Endothelial cell (in vitro differentiated cells): ENCODE data around the gene SEPTIN8. TPM values are rescaled to one million over a fixed set of nuclear protein-coding genes. Genes with fewer than 3 reads are reported as not detected.
A peak's percentile ranks its signal among the peaks of the same experiment; 100 is the strongest.

Source experiments
- DNase-seq: peaks from one replicate; pipeline ENCODE4 v3.0.0; 2021; ENCODE audit warnings: low spot score
- H3K27ac Mint-ChIP-seq: one replicate; pipeline ENCODE4 v1.8.0; 2021; ENCODE audit warnings: mixed read lengths, inconsistent platforms; ENCODE audit not compliant: unreplicated experiment
- H3K27me3 Mint-ChIP-seq: one replicate; pipeline ENCODE4 v1.8.0; 2021; ENCODE audit warnings: mild to moderate bottlenecking, moderate library complexity, mixed read lengths, inconsistent platforms; ENCODE audit not compliant: unreplicated experiment
- H3K36me3 Mint-ChIP-seq: one replicate; pipeline ENCODE4 v1.8.0; 2021; ENCODE audit warnings: mild to moderate bottlenecking, low read depth, mixed read lengths, inconsistent platforms; ENCODE audit not compliant: unreplicated experiment
- H3K4me1 Mint-ChIP-seq: one replicate; pipeline ENCODE4 v1.8.0; 2021; ENCODE audit warnings: mild to moderate bottlenecking, mixed read lengths, inconsistent platforms; ENCODE audit not compliant: unreplicated experiment
- H3K4me3 Mint-ChIP-seq: one replicate; pipeline ENCODE4 v1.8.0; 2021; ENCODE audit warnings: mild to moderate bottlenecking, mixed read lengths, inconsistent platforms; ENCODE audit not compliant: unreplicated experiment
- H3K9me3 Mint-ChIP-seq: one replicate; pipeline ENCODE4 v1.8.0; 2021; ENCODE audit warnings: mixed read lengths, inconsistent platforms; ENCODE audit not compliant: unreplicated experiment
- CTCF ChIP-seq: fragments of 200-600 bp; sonication (generic); IDR thresholded peaks from one replicate; pipeline ENCODE4 v1.5.0; 2021; ENCODE audit warnings: antibody characterized with exemption; ENCODE audit not compliant: unreplicated experiment
- total RNA-seq: library from RNA; stranded (reverse); fragmentation: NEBNext Ultra II Directional; extraction: Animal tissue kit (Norgen Biotek cat#: 25700); gene quantifications from one replicate; pipeline ENCODE4 v1.2.1, GENCODE V29; 2021; ENCODE audit not compliant: unreplicated experiment

SEPTIN8 gene
- total RNA-seq, 1 donor from 2014 or later, result 22.8 TPM

- H3K36me3 Mint-ChIP-seq, result peaks cover 19% of the 10 kb centered on the region
- H3K27me3 Mint-ChIP-seq, result peaks cover 8% of the 10 kb centered on the region
- no peak for TF ChIP-seq CTCF
- H3K27ac Mint-ChIP-seq, result no peak overlapping the region
- H3K4me1 Mint-ChIP-seq, result peaks cover 12% of the 10 kb centered on the region
- DNase-seq, result no peak
- no peak overlapping the region for H3K4me3 Mint-ChIP-seq
- H3K9me3 Mint-ChIP-seq, result no peaks in the 10 kb centered on the region
Observed at GRCh38 chr5:132765311-132766019, 11.6 kb downstream of the SEPTIN8 start.

- peaks cover 22% of the 10 kb centered on the region for H3K36me3 Mint-ChIP-seq
- peaks cover 12% of the 10 kb centered on the region for H3K4me1 Mint-ChIP-seq
- no peak overlapping the region for H3K27ac Mint-ChIP-seq
- no peak overlapping the region for H3K4me3 Mint-ChIP-seq
- DNase-seq, result no peak
- peaks cover 8% of the 10 kb centered on the region for H3K27me3 Mint-ChIP-seq
- no peaks in the 10 kb centered on the region for H3K9me3 Mint-ChIP-seq
- TF ChIP-seq CTCF, result no peak
Observed at GRCh38 chr5:132764671-132765238, 12.3 kb downstream of the SEPTIN8 start.

GRCh38 chr5:132764051-132764450 lies 13.0 kb downstream of the SEPTIN8 start:
- no peak overlapping the region for H3K4me3 Mint-ChIP-seq
- no peak overlapping the region for H3K27ac Mint-ChIP-seq
- TF ChIP-seq CTCF, result no peak
- peaks cover 23% of the 10 kb centered on the region for H3K36me3 Mint-ChIP-seq
- H3K4me1 Mint-ChIP-seq, result peaks cover 12% of the 10 kb centered on the region
- H3K27me3 Mint-ChIP-seq, result peaks cover 8% of the 10 kb centered on the region
- no peaks in the 10 kb centered on the region for H3K9me3 Mint-ChIP-seq
- DNase-seq, result no peak

- no peak for TF ChIP-seq CTCF
- H3K27me3 Mint-ChIP-seq, result peaks cover 8% of the 10 kb centered on the region
- no peak for DNase-seq
Observed at GRCh38 chr5:132763181-132764036, 13.6 kb downstream of the SEPTIN8 start.

More at GRCh38 chr5:132763181-132764036, 13.6 kb downstream of the SEPTIN8 start:
- Mint-ChIP-seq H3K36me3 (peaks cover 28% of the 10 kb centered on the region), H3K4me1 (peaks cover 12% of the 10 kb centered on the region), H3K4me3 (peak overlapping the region; percentile 68), H3K27ac (no peak overlapping the region), H3K9me3 (no peaks in the 10 kb centered on the region)
